ENCODE results near the gene TBX18. TPM values are rescaled to one million over a fixed set of nuclear protein-coding genes. Genes with fewer than 3 reads are reported as not detected.

TBX18 gene
- total RNA-seq, 1 experiment from 2014 or later = not detected

GRCh38 chr6:84691978-84692623 is 72.3 kb downstream of the TBX18 start:
- no peak for DNase-seq (ENCODE audit: low spot score)
- in situ Hi-C loops (cut with HindIII; ENCODE audit: low sequenced_read_pairs) = no loop called here

- no peak for DNase-seq (ENCODE audit: low spot score)
- in situ Hi-C loops (cut with HindIII; ENCODE audit: low sequenced_read_pairs) = no loop called here
Observed at GRCh38 chr6:84688141-84688873, 76.1 kb downstream of the TBX18 start.

DNA sequence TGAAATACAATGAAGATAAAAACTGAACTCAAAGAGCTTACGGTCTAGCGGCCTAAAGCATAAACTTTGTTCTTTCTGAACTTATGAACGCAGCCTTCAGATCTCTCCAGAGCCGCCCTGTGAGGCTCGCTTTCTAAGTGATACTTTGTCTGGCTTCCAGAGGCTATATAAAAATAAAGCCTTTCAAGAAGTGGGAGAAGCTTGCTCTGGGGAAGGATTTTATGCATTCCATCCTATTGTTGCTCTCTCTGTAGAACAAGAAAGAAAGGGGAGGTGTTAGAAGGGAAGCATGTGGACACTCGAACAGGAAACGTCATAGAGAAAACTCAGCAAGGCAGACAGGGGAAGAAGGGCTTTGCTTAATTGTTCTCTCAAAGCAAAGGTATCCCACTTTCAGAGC is 77.0 kb downstream of the TBX18 start:
- in situ Hi-C loops (cut with HindIII; ENCODE audit: low sequenced_read_pairs) = no loop called here
- DNase-seq (ENCODE audit: low spot score) = no peak

GRCh38 chr6:84685983-84686584 is 78.3 kb downstream of the TBX18 start:
- DNase-seq (ENCODE audit: low spot score) = no peak
- in situ Hi-C loops (cut with HindIII; ENCODE audit: low sequenced_read_pairs) = no loop called here

- in situ Hi-C loops (cut with HindIII; ENCODE audit: low sequenced_read_pairs) = no loop called here
- DNase-seq (ENCODE audit: low spot score) = no peak
Observed at GRCh38 chr6:84681693-84682326, 82.6 kb downstream of the TBX18 start.

- in situ Hi-C loops (cut with HindIII; ENCODE audit: low sequenced_read_pairs) = no loop called here
- DNase-seq (ENCODE audit: low spot score) = no peak
Observed at GRCh38 chr6:84675651-84676050, 88.7 kb downstream of the TBX18 start.

GRCh38 chr6:84674395-84674794 is 90.0 kb downstream of the TBX18 start:
- DNase-seq (ENCODE audit: low spot score) = no peak
- in situ Hi-C loops (cut with HindIII; ENCODE audit: low sequenced_read_pairs) = no loop called here

DNA sequence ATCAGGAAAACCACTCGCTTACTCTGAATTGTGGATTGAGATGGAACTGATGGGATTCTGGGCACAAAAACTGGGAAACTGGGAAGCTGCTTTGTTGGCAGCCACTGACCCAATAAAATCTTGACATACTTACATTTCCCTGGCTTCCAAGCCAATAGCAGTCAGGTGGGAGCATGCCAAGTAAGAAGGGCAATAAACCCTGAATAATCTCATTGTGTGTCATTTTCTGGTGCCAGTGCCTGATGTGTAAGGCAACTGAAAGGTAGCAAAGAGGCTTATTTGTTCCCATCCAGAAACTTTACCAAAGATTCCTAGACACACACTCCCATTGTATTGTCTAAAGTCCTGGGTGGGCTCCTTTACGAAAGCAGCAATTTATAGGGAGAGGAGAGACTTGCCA is 93.2 kb downstream of the TBX18 start:
- no peak for DNase-seq (ENCODE audit: low spot score)
- in situ Hi-C loops (cut with HindIII; ENCODE audit: low sequenced_read_pairs) = no loop called here

- in situ Hi-C loops (cut with HindIII; ENCODE audit: low sequenced_read_pairs) = no loop called here
- DNase-seq (ENCODE audit: low spot score) = no peak
Observed at GRCh38 chr6:84669945-84670344, 94.5 kb downstream of the TBX18 start.

DNA sequence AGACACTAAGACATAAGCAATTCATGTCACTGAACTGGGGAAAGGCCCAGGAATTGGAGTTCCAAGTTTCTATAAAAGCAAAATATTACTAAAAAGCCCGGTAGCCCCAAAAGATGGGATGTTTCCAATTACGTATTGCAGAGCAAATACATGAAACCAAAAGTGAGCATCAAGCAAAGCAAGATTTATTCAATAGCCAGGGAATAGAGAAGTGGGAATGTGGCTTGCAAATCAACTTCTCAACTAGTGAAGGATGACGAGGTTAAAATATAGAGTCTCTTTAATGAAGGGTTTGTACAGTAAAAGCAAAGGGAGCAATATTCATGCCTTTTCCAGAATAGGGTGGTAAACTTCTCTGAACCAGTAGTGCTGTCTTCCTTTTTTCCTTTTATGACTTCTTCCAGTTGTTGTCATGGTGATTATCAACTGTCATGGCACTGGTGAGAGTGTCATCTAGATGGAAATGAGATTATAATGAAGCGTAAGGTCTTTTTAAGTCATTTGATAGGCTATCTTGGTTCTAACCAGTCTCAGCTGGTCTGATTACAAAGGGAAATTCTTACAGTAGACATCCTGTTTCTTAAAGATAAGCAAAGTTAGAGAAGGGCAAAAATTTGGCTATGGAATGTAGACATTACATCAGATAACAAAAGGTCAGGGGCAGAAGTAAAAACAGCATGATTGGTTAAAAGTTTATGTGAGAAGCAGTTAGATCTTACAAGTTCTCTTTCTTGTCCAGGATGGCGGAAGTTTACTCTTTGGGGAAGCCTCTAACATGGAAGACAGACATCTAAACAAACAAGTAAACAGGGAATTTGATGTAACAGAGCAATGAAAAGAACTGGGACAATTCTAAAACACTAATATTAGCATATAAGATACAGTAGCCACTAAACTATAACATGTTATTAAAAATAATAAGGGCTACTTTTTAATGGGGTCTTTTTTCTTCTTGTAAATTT is 96.9 kb downstream of the TBX18 start:
- DNase-seq (ENCODE audit: low spot score) = no peak
- in situ Hi-C loops (cut with HindIII; ENCODE audit: low sequenced_read_pairs) = no loop called here

GRCh38 chr6:84665401-84665800 is 99.0 kb downstream of the TBX18 start:
- no peak for DNase-seq (ENCODE audit: low spot score)
- in situ Hi-C loops (cut with HindIII; ENCODE audit: low sequenced_read_pairs) = no loop called here

- no peak for DNase-seq (ENCODE audit: low spot score)
- in situ Hi-C loops (cut with HindIII; ENCODE audit: low sequenced_read_pairs) = no loop called here
Observed at GRCh38 chr6:84663866-84664265, 100.5 kb downstream of the TBX18 start.

DNA sequence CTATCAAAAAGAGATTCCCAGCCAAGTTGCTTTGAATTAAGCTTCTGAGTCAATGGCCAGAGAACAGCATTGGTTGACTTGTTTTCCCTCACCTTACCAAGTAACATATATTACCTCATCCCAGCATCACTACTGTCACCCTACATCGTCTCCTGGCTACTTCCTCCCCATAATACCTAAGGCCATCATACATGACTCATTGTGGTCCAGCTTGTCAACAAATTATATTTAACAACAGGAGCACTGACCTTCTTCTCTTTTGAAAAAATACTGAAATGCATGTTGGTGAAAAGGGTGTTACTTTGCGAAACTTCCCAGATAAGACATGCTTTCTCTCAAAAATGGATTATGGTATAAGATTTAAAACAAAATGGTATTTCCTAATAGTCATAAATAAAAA is 106.9 kb downstream of the TBX18 start:
- DNase-seq (ENCODE audit: low spot score) = no peak
- in situ Hi-C loops (cut with HindIII; ENCODE audit: low sequenced_read_pairs) = no loop called here

DNA sequence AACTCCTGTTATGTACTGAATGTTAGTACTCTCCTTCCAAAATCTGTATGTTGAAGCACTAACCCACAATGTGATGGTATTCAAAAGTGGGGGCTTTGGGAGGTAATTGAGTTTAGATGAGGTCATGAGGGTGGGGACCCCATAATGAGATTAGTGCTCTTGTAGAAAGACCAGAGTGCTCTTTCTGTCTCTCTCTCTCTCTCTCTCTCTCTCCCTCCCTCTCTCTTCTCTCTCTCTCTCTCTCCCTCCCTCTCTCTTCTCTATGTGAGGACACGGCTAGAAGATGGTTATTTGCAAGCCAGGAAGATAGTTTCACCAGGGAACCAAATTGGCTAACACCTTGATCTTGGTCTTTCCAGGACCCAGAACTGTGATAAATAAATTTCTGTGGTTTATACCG is 107.4 kb downstream of the TBX18 start:
- in situ Hi-C loops (cut with HindIII; ENCODE audit: low sequenced_read_pairs) = no loop called here
- DNase-seq (ENCODE audit: low spot score) = no peak

- in situ Hi-C loops (cut with HindIII; ENCODE audit: low sequenced_read_pairs) = no loop called here
- DNase-seq (ENCODE audit: low spot score) = no peak
Observed at GRCh38 chr6:84653027-84653551, 111.3 kb downstream of the TBX18 start.

GRCh38 chr6:84652356-84653026 is 111.9 kb downstream of the TBX18 start:
- in situ Hi-C loops (cut with HindIII; ENCODE audit: low sequenced_read_pairs) = no loop called here
- no peak for DNase-seq (ENCODE audit: low spot score)

DNA sequence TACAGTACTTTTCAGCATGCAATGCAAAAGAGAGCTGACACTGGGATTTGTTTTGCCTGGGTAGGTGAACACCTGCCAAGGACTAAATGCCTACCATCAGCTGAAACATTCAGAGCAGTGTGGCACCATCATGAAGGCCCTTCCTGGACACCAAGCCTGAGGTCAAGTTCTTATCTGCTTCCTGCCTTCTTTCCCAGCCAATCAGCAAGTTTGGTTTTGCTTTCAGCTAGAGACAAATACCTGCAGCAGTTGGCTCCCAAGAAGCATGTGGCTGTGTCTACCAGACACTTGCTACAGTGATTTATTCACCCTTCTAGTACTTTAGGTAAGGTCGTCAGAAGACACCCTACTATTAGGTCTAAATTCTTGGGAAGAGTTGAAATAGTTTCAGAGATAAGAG is 112.8 kb downstream of the TBX18 start:
- in situ Hi-C loops (cut with HindIII; ENCODE audit: low sequenced_read_pairs) = no loop called here
- DNase-seq (ENCODE audit: low spot score) = no peak

GRCh38 chr6:84648444-84648843 is 116.0 kb downstream of the TBX18 start:
- in situ Hi-C loops (cut with HindIII; ENCODE audit: low sequenced_read_pairs) = no loop called here
- DNase-seq (ENCODE audit: low spot score) = no peak

All from G401 (cell line).